Glomerular visceral epithelial cell (primary cell): ENCODE measurements around the gene TAS2R4.
"Not testable (repeated sequence)": the region's sequence is repeated elsewhere in the genome, so short reads cannot be mapped to it uniquely, and the experiment has no call there.

Experiments used
- DNase-seq: peaks from one replicate; pipeline ENCODE4 v3.0.0-alpha.2; 2016; ENCODE audit errors: extremely low spot score

TAS2R4 gene

DNA sequence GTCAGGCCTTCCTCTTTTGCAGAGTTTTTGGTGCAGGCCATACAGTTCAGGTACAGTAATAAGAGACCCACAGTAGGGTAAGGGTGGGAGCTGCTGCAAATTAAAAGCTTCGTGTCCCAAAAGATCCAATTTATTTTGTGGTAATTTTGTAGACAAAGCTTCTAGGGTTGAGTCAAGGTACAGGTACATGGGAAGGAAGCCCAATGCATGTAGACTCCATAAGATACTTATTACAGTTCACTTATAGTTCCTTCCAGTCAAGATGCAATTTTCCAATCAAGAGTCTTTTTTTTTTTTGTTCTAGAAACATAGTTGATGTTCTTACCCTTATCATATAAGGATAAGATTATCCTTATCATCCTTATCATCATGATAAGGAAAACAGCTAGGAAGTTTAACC is at the start of gene TAS2R4:
TSS of gene TAS2R4 (plus strand) at position 301 of the 400 bp plus-strand sequence. CDS start 1,815 bp downstream, outside the sequence.
- DNase-seq, result no peak

DNA sequence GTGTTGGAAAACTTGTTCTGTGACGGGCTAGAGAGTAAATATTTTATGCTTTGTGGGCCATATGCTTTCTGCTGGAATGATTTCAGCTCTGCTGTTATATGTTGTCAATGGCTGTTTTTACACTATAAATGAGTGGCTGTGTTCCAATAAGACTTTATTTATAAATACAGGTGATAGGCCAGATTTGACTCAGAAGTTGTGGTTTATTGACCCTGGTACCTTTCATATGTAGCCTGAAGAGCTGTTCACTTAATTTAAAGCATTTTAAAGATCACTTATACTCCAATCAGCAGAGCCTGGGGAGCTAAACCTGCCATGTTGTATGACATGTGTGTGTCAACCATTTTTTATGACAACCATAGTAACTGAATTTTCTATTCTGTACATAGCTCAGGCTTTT is 47.5 kb upstream of the TAS2R4 start:
- DNase-seq, result no peak

DNA sequence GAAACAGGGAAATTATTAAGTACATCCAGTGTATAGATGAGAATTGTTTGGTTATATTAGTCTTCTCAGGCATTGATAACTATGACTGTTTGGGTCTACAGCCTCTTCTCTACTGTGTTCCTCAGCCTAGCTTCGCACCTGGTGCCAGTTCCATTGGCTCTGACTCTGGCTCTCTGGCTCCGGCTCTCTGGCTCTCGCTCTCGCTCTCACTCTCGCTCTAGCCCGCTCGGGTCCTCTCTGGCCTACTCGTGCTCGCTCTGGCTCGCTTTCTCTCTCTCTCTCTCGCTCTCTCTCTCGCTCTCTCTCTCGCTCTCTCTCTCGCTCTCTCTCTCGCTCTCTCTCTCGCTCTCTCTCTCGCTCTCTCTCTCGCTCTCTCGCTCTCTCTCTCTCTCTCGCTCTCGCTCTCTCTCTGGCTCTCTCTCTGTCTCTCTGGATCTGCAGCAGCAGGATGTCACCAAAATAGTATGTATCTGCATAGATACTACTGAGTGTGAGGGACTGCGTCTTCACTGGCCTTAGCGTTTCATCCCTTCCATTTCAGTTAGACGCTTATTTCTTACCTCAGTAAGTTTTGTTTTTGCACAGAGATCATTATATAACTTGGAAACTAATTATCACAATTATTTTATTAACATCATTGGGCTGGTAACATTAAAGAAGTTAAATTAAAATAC is 44.9 kb upstream of the TAS2R4 start:
- no peak for DNase-seq

DNA sequence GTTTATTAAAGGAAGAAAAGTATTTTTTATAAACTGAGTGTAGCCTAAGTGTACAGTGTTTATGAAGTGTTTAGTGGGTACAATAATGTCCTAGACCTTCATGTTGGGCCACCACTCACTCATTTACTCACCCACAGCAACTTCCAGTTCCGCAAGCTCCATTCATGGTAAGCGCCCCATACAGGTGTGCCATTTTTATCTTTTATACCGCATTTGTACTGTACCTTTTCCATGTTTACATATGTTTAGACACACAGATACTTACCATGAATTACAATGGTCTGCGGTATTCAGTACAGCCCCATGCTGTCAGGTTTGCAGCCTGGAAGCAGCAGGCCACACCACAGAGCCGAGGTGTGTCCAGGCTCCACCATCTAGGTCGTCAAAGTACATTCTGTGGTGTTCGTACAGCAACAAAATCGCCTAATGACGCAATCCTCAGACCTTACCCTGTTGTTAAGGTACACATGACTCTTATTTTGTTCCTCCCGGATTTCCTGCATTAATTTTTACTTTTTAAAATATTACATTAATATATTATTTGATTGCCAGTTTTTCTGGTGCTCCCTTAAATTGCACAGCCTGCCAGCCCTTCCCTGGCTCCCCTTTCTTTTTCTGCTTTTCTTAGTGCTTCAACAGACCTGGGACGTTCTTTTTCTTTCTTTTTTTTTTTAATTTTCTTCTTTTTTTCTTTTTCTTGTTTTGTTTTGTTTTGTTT is 39.2 kb upstream of the TAS2R4 start:
- DNase-seq, result peak; percentile 26

- peak; percentile 95 for DNase-seq
Measured at GRCh38 chr7:141737836-141738591, 38.5 kb upstream of the TAS2R4 start, which contains the start of gene SSBP1. Gene SSBP1, plus strand, starts transcription at chr7:141738358. Its CDS starts 809 bp downstream, at chr7:141739167.

DNA sequence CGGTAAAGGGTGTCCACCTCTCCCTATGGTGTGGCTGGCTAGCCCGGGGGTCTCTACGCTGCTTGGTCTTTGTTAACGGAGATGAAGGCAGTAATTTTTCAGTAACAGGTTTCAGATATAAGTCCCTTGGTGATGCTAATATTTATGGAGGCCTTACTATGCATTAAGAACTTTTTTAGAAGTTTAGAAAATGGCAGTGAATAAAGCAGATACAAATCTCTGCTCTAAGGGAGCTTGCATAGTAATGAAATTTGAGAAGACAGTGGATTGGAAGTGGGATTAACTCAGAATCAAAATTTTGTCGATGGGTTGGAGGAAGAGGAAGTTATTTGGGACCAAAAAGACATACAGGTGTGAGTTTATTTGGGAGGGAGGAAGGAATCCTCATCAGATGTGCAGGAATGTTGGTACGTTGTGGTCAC is 37.9 kb upstream of the TAS2R4 start:
- DNase-seq, result no peak

- DNase-seq, result no peak
Measured at GRCh38 chr7:141739250-141739649, 37.2 kb upstream of the TAS2R4 start.

GRCh38 chr7:141742229-141742628 is 34.2 kb upstream of the TAS2R4 start:
- DNase-seq, result no peak

DNA sequence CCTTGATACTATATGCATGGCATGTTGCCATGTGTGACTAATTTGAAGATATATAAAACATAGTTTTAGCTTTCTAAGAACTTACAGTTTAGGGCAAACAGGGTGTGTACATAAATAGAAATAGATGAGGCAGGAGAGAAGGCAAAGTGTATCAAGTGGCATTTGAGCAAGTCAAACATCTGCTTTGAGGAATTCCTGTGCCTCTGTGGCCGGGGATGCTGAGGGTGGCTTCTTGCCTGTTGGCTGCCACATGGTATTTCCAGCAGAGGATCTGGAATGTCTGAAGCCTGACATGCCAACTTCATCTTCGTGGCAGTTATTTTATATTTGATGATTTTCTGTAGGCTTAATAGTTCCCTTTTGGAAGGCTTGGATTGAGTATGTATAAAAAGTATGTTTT is 32.3 kb upstream of the TAS2R4 start:
- DNase-seq, result no peak

DNA sequence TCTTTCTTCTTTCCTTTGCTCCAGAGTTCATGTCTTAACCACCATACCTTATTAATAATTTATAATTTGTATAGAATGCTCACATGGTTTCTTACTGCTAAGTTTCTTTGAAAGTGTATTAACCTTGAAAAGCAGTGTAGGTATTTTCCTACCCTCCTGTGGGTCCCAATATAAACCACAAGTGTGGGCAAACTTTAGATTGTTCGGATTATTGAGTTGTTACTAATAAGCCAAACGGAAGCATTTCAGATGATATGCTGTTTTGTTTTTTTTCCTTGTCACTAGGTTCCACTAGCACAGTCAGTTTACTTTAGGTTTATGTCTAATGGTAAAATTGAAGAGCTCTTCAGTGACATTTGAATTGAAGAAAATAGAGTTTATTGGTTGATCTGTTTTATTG is 28.1 kb upstream of the TAS2R4 start:
- DNase-seq, result peak; percentile 53

DNA sequence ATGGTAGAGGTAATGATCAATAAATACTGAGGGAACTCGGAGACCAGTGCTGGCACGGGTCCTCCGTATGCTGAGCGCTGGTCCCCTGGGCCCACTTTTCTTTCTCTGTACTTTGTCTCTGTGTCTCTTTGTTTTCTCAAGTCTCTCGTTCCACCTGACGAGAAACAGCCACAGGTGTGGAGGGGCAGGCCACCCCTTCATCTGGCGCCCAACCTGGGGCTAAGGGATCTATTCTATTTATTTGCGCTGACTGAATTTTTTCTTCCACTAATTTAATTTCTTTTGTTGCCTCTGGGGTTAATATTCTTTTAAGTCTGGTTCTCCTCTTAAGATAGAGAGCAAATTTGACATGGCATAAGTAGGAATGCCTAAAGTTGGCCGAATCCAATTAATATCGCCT is 24.6 kb upstream of the TAS2R4 start:
- DNase-seq, result not testable (repeated sequence)

DNA sequence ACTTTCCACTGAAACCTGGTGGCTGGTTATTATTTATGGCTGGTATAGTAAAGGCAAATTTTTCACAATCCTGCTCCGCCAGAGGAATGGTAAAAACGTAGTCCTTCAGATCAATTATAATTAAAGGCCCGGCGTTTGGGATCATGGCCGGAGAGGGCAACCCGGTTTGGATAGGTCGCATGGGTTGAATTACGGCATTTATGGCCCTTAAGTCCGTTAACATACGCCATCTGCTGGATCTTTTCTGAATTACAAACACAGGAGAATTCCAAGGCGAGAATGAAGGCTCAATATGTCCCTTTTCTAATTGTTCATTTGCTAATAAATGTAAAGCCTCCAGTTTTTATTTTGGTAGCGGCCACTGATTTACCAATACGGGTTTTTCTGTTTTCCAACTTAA is 23.8 kb upstream of the TAS2R4 start:
- no peak for DNase-seq

DNA sequence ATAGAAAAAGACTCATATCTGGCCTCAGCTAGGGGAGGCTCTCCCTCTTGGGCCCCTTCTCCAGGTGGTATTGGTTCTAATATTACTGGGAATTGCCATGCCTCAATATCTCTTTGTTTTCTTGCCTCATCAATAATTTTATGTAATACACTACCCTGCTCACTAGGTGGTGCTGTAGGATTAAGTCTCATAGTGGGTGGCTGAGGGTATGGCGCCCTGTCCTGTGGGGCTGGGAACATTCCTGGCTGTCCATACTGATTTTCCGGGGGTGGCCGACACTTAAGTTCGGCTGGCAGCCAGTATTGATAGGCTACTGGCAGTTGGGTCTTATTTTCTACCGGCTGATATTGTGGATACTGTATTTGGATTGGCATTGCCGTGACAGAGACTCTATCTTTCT is 21.5 kb upstream of the TAS2R4 start:
- DNase-seq, result peak; percentile 4

- DNase-seq, result no peak
Measured at GRCh38 chr7:141763797-141764196, 12.7 kb upstream of the TAS2R4 start, which contains the start of gene TAS2R3. Gene TAS2R3, plus strand, starts transcription at chr7:141764097. Its CDS starts 62 bp downstream, at chr7:141764159.

DNA sequence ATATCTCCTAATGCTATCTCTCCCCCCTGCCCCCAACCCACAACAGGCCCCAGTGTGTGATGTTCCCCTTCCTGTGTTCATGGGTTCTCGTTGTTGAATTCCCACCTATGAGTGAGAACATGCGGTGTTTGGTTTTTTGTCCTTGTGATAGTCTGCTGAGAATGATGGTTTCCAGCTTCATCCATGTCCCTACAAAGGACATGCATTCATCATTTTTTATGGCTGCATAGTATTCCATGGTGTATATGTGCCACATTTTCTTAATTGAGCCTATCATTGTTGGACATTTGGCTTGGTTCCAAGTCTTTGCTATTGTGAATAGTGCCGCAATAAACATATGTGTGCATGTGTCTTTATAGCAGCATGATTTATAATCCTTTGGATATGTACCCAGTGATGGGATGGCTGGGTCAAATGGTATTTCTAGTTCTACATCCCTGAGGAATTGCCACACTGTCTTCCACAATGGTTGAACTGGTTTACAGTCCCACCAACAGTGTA is 6.3 kb upstream of the TAS2R4 start:
- DNase-seq, result not testable (repeated sequence)

DNA sequence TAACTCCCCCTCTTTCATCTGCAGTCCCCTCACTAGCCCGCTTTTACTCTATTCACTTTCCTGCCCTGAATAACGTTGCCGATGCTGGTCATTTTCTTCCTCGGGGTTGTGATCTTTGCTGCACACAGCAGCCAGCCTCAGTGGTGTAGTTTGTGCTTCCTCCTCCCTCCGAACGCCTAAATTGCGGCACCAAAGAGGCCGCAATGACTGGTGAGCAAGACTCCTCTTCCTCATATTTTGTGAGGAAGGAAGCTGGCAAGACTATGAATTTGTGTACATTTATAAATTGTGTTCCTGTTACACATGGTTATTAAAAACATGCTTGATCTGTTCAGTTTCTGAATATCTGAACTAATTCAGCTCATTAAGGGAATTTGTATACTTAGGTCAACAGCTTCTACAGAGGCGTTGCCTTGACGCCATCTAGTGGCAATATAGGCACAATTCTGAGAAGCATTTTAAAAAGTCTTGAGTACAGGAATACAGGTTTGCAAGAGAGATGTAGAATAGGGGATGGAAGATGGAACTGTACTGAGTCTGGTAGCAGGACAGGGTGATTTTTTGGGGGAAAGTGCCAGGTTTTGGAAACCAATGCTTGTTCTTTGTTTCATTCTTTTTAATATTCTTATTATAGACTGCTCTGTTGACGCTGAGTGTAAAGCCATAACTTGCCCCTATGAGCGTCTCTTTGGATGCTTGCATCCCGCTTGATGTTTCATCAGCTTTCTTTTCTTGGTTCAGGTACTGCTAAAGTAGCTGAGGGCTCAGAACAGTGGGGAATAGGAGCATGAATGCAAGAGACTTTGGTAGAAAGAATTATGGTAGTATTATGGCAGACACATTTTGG is 9.5 kb downstream of the TAS2R4 start:
- peak; percentile 53 for DNase-seq

DNA sequence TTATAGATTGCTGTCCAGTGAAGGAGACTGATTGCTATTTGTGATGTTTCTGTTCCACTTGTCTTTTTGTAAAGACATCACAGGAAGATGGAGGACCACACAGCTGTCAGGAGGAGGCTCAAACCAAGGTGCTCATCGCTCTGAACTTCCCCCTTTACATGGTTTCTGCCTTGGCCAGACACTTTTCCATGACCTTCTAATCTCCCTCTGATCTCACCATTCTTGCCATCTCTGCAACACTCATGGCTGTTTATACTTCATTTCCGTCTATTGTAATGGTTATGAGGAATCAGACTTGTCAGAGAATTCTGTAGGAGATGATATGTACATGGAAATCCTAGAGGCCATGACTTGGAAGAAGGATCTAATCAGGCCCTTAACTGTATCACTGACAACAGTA is 11.8 kb downstream of the TAS2R4 start:
- no peak for DNase-seq

GRCh38 chr7:141789917-141790316 is 13.4 kb downstream of the TAS2R4 start, which contains the start of gene TAS2R5:
Gene TAS2R5, plus strand, starts transcription at chr7:141790217. Its CDS starts 145 bp downstream, at chr7:141790362.
- DNase-seq, result no peak

DNA sequence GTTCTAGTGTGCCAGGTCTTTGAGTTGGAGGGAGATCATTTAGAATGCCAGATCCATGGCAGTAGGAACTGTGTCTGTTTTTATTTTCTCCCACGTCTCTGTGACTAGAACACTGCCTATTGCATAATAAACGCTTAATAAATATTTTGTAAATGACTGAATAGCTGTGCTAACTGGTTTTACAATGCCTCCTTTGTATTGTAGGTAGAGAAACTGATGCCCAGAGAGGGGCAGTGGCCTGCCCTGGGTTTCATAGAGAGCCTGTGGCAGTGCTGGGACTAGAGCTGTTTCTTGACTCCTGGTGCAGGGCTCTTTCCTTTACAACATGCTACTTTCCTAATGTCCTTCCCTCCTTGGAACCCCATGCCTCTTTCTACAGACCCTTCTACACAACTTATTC is 16.1 kb downstream of the TAS2R4 start:
- no peak for DNase-seq

- DNase-seq, result no peak
Measured at GRCh38 chr7:141820067-141820466, 43.6 kb downstream of the TAS2R4 start.

DNA sequence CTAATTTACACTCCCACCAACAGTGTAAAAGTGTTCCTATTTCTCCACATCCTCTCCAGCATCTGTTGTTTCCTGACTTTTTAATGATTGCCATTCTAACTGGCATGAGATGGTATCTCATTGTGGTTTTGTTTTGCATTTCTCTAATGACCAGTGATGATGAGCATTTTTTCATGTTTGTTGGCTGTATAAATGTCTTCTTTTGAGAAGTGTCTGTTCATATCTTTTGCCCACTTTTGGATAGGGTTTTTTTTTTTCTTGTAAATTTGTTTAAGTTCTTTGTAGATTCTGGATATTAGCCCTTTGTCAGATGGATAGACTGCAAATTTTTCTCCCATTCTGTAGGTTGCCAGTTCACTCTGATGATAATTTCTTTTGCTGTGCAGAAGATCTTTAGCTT is 46.0 kb downstream of the TAS2R4 start:
- not testable (repeated sequence) for DNase-seq
